Skeletal muscle cell (primary cell): ENCODE data around the gene TTLL10.

Experiments
- DNase-seq: peaks from one replicate; pipeline ENCODE4 v3.0.0-alpha.2; 2010; ENCODE audit warnings: low read depth
- H3K4me3 ChIP-seq: 2 replicates; pipeline ENCODE4 v1.5.1; 2011; ENCODE audit warnings: low read depth, mild to moderate bottlenecking, control low read depth, low read length, moderate library complexity

TTLL10 gene

DNA sequence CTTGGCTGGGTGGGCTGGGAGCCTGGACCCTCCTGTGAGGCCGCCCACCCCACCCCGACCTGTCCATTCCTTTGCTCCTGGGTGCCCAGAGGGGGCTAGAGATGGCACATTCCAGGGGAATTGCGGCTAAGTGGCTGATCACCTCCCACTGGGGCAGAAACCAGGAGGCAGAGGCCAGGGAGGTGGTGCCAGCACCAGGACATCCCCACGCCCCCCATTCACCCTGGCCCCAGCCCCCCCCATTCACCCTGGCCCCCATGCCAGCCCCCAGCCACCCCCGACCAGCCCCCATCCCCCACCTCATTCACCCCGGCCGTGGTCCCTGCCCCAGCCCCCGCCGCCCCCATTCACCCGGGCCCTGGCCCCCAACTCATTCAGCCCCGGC, 66.7 kb downstream of the TTLL10 start:
- no peak overlapping the region for H3K4me3 ChIP-seq
- DNase-seq: no peak

- no peak for DNase-seq
- H3K4me3 ChIP-seq: no peak overlapping the region
Observed at GRCh38 chr1:1240822-1241587, 67.3 kb downstream of the TTLL10 start.

GRCh38 chr1:1241588-1242219, 68.0 kb downstream of the TTLL10 start:
- no peak for DNase-seq
- no peak overlapping the region for H3K4me3 ChIP-seq

- no peak for DNase-seq
- no peak overlapping the region for H3K4me3 ChIP-seq
Observed at GRCh38 chr1:1242461-1243265, 69.0 kb downstream of the TTLL10 start.

DNA sequence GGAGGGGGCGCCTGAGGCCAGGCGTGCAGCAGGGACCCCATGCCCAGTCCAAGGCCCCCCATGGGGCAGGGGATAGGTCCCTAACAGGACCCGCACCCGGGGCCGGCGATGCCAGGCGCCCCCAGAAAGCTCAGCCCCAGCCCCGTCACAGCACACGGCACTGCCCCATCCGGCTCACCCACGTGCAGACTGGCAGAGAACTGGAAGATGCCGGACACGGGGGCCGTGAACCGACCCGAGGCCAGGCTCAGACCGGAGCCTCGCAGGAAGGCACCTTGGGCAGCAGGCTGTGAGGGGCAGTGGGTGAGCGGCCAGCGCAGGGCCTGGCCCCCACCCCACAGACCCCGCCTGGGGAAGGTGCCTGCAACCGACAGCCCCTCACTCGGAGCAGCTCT, 69.6 kb downstream of the TTLL10 start:
- no peak for DNase-seq
- no peak overlapping the region for H3K4me3 ChIP-seq

DNA sequence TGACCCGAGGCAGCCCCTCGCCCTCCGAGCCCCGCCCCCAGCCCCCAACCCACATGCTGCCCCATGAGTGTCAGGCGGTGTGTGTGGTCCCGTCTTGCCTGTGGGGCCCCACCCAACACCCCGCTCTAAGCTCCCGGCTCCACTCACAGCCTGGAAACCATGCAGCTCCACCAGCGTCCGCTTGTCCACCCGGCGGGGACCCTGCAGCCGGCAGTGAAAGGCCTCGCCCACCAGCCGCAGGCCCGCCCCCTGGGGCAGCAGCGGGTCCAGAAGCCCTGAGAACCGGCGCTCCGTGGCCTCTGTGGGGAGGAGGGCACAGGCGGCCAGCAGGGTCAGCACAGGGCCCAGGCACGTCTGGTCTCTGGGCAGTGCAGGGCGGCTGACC, 70.1 kb downstream of the TTLL10 start:
- DNase-seq: no peak
- no peak overlapping the region for H3K4me3 ChIP-seq

- no peak for DNase-seq
- H3K4me3 ChIP-seq: no peak overlapping the region
Observed at GRCh38 chr1:1244192-1244811, 70.6 kb downstream of the TTLL10 start.

GRCh38 chr1:1245178-1245816, 71.6 kb downstream of the TTLL10 start:
- H3K4me3 ChIP-seq: no peak overlapping the region
- no peak for DNase-seq

DNA sequence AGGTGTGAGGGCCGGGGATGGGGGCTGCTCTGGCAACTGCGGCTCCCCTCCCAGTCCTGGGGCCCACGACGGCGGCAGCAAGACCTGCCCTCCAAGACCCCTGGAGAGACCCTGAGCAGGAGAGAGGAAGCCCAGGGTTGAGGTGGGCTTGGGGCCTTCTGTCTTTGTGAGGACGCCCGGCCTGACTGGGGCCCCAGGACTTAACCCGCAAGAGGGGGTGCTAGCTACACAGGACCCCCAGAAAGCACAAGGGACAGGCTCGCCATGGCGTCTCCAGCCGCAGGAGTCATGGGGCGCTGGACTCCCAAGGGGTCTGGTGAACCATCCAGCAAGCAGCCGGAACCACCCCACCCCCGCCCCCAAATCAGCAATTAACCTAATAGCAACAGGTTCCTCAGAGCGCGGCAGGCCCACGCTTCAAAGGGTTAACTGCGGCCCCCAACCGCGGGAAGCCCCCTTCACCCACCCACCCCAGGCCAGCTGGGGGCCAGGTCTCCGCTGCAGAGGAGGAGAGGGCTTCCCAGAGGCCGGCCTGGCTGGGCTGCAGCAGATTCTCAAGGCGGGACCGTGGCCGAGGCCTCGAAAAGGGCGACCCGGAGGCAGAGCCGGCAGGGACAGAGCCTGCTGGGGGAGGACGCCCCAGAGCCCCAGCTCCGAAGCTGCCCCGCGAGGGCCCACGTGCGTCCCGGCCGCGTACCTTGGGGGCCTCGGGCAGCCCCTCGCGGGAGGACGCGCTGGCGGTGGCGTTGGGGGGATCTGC, 72.3 kb downstream of the TTLL10 start:
- no peak overlapping the region for H3K4me3 ChIP-seq
- no peak for DNase-seq

GRCh38 chr1:1246577-1247340, 73.1 kb downstream of the TTLL10 start, which contains the start of gene C1QTNF12:
TSS of gene C1QTNF12 (minus strand) at chr1:1246722. CDS start at chr1:1246690, 32 bp downstream.
- no peak within 1 kb of the TSS for H3K4me3 ChIP-seq
- DNase-seq: no peak

GRCh38 chr1:1247341-1247913, 73.7 kb downstream of the TTLL10 start:
- no peak overlapping the region for H3K4me3 ChIP-seq
- no peak for DNase-seq
